CD14-positive monocyte (primary cell): ENCODE results near the gene OR5AS1. TPM values are rescaled to one million over a fixed set of nuclear protein-coding genes. Genes with fewer than 3 reads are reported as not detected.

Source experiments
- DNase-seq, 3 donors: peaks; one replicate each; pipeline ENCODE4 v3.0.0-alpha.2; 2011 to 2022
- H2AFZ ChIP-seq: 2 replicates; pipeline ENCODE4 v1.6.0; 2012; ENCODE audit warnings: mild to moderate bottlenecking, low read depth, low read length, inconsistent platforms; ENCODE audit not compliant: insufficient read depth, poor library complexity, severe bottlenecking
- H3K27ac ChIP-seq, 2 donors: 1 replicate in 1 of 2; 2 replicates in 1 of 2; pipeline ENCODE4 v1.5.1; 2012 to 2013; ENCODE audit warnings: low read length in 2 of 2, control low read depth in 1 of 2, inconsistent platforms in 1 of 2, low read depth in 1 of 2, mild to moderate bottlenecking in 1 of 2
- H3K27me3 ChIP-seq, 2 donors: one replicate each; pipeline versions ENCODE4 v1.6.0 to v1.6.1; 2011 to 2013; ENCODE audit warnings: low read length in 2 of 2; ENCODE audit not compliant: control insufficient read depth in 2 of 2, insufficient read depth in 2 of 2
- H3K36me3 ChIP-seq, 2 donors: replicated peaks in 1 of 2; 1 replicate in 1 of 2; 2 replicates in 1 of 2; pipeline versions ENCODE4 v1.5.1 to v1.6.1; 2012 to 2013; ENCODE audit warnings: low read length in 2 of 2, control low read depth in 1 of 2, inconsistent platforms in 1 of 2, mild to moderate bottlenecking in 1 of 2; ENCODE audit not compliant: insufficient read depth in 2 of 2, control insufficient read depth in 1 of 2
- H3K4me1 ChIP-seq, 2 donors: 1 replicate in 1 of 2; 2 replicates in 1 of 2; pipeline versions ENCODE4 v1.5.1 to v1.6.1; 2012 to 2013; ENCODE audit warnings: low read length in 2 of 2, control low read depth in 1 of 2, inconsistent platforms in 1 of 2, mild to moderate bottlenecking in 1 of 2, moderate library complexity in 1 of 2; ENCODE audit not compliant: insufficient read depth in 2 of 2, control insufficient read depth in 1 of 2
- H3K4me2 ChIP-seq: replicated peaks from 2 replicates; pipeline ENCODE3; 2012; ENCODE audit warnings: low read length, moderate library complexity, mild to moderate bottlenecking; ENCODE audit not compliant: poor library complexity, severe bottlenecking; ENCODE audit errors: extremely low read depth
- H3K4me3 ChIP-seq, 3 experiments: fragments of 200-600 bp in 1 of 3; sonication (generic) in 1 of 3; replicated peaks in 1 of 3; 1 replicate in 2 of 3; 2 replicates in 1 of 3; pipeline ENCODE4 v1.5.1; 2011 to 2013; ENCODE audit warnings: low read length in 3 of 3, mild to moderate bottlenecking in 3 of 3, control low read depth in 2 of 3, low read depth in 2 of 3, inconsistent platforms in 1 of 3, moderate library complexity in 1 of 3
- H3K79me2 ChIP-seq: 2 replicates; pipeline ENCODE4 v1.6.0; 2012; ENCODE audit warnings: mild to moderate bottlenecking, control low read depth, inconsistent platforms, low read length, moderate library complexity; ENCODE audit not compliant: insufficient read depth
- H3K9ac ChIP-seq: 2 replicates; pipeline ENCODE4 v1.6.0; 2017; ENCODE audit warnings: low read length, mild to moderate bottlenecking; ENCODE audit not compliant: insufficient read depth, poor library complexity, severe bottlenecking
- H3K9me3 ChIP-seq, 2 donors: replicated peaks in 1 of 2; 1 replicate in 1 of 2; 2 replicates in 1 of 2; pipeline versions ENCODE4 v1.5.1 to v1.6.1; 2012 to 2013; ENCODE audit warnings: low read length in 2 of 2, control low read depth in 1 of 2; ENCODE audit not compliant: control insufficient read depth in 1 of 2, insufficient read depth in 1 of 2
- H4K20me1 ChIP-seq: 2 replicates; pipeline ENCODE4 v1.6.0; 2012; ENCODE audit warnings: mild to moderate bottlenecking, low read length, control low read depth, moderate library complexity; ENCODE audit not compliant: insufficient read depth
- H3K27ac Mint-ChIP-seq, 7 donors: one replicate each; pipeline ENCODE4 v1.8.0; 2020; ENCODE audit warnings: mild to moderate bottlenecking in 7 of 7, mixed read lengths in 7 of 7, moderate library complexity in 6 of 7, inconsistent platforms in 2 of 7
- H3K27me3 Mint-ChIP-seq, 3 donors: one replicate each; pipeline ENCODE4 v1.8.0; 2021 to 2022; ENCODE audit warnings: low read depth in 3 of 3, mild to moderate bottlenecking in 3 of 3, mixed read lengths in 3 of 3, moderate library complexity in 3 of 3, inconsistent platforms in 1 of 3
- H3K36me3 Mint-ChIP-seq, 2 donors: one replicate each; pipeline ENCODE4 v1.8.0; 2020; ENCODE audit warnings: mixed read lengths in 2 of 2, inconsistent platforms in 1 of 2, mild to moderate bottlenecking in 1 of 2
- H3K4me1 Mint-ChIP-seq: one replicate; pipeline ENCODE4 v1.8.0; 2020; ENCODE audit warnings: mild to moderate bottlenecking, mixed read lengths
- H3K4me3 Mint-ChIP-seq, 2 donors: one replicate each; pipeline ENCODE4 v1.8.0; 2020; ENCODE audit warnings: mild to moderate bottlenecking in 2 of 2, mixed read lengths in 2 of 2, moderate library complexity in 1 of 2
- H3K9me3 Mint-ChIP-seq, 7 donors: one replicate each; pipeline ENCODE4 v1.8.0; 2020 to 2022; ENCODE audit warnings: mixed read lengths in 7 of 7, mild to moderate bottlenecking in 6 of 7, moderate library complexity in 6 of 7, inconsistent platforms in 2 of 7
- CTCF ChIP-seq: fragments of 200-600 bp; IDR thresholded peaks from one replicate; pipeline ENCODE4 v1.8.0; 2022; ENCODE audit warnings: antibody characterized with exemption, mild to moderate bottlenecking
- WGBS: methylation state at CpG from one replicate; pipeline ENCODE4 v1.1.5; 2013; ENCODE audit warnings: missing lambda C conversion rate; ENCODE audit not compliant: insufficient coverage; 5-methylcytosine and 5-hydroxymethylcytosine counted together
- intact Hi-C, 2 donors: fragments of 100-400 bp; cut with micrococcal nuclease; formaldehyde crosslinking; loops; one replicate each; pipeline versions ENCODE4 v1.15.0 to v1.15.1; 2023
- polyA plus RNA-seq, 3 donors: library from polyadenylated mRNA; depleted of rRNA in 1 of 3; unstranded in 2 of 3; stranded (reverse) in 1 of 3; fragments of 300-500 nt in 2 of 3; fragments of >200 nt in 1 of 3; fragmentation: Illumina TruSeq in 2 of 3; gene quantifications; 1 replicate in 2 of 3; 2 replicates in 1 of 3; pipeline ENCODE4 v1.2.3, GENCODE V29; 2012 to 2021

Gene OR5AS1
- polyA plus RNA-seq, 3 donors = not detected

GRCh38 chr11:56066980-56067379 is 39.5 kb downstream of the OR5AS1 start:
- no peaks in the 10 kb centered on the region for H3K79me2 ChIP-seq
- no peaks in the 10 kb centered on the region for H3K27me3 ChIP-seq
- 60% methylated on average over 1 of the region's 2 CpGs for WGBS
- Mint-ChIP-seq H3K4me1 (no peaks in the 10 kb centered on the region), H3K27ac (no peak overlapping the region), H3K36me3 (no peaks in the 10 kb centered on the region), H3K9me3 (peaks cover 0 to 7% (median 2%) of the 10 kb centered on the region in 7 donors), H3K27me3 (no peaks in the 10 kb centered on the region), H3K4me3 (no peak overlapping the region)
- H3K9ac ChIP-seq = no peak overlapping the region
- H3K9me3 ChIP-seq = peaks cover 8 to 12% of the 10 kb centered on the region in 2 donors
- no peak for TF ChIP-seq CTCF
- H3K27ac ChIP-seq = no peak overlapping the region
- H3K36me3 ChIP-seq = no peaks in the 10 kb centered on the region
- no peaks in the 10 kb centered on the region for H4K20me1 ChIP-seq
- H2AFZ ChIP-seq = no peak overlapping the region
- no peaks in the 10 kb centered on the region for H3K4me1 ChIP-seq
- no peak for DNase-seq
- H3K4me2 ChIP-seq = no peak overlapping the region
- intact Hi-C loops = no loop called here
- no peak overlapping the region for H3K4me3 ChIP-seq

Other genes starting within 250 kb of the OR5AS1 start
- not detected for gene OR5D14, start 232.1 kb upstream of the OR5AS1 start, polyA plus RNA-seq
- gene OR5L1, start 216.3 kb upstream of the OR5AS1 start, polyA plus RNA-seq = not detected
- not detected for gene OR5D18, start 208.0 kb upstream of the OR5AS1 start, polyA plus RNA-seq
- gene OR5L2, start 200.4 kb upstream of the OR5AS1 start, polyA plus RNA-seq = not detected
- gene OR5D16, start 188.9 kb upstream of the OR5AS1 start, polyA plus RNA-seq = not detected
- not detected for gene TRIM51, start 144.4 kb upstream of the OR5AS1 start, polyA plus RNA-seq
- gene OR5W2, start 113.1 kb upstream of the OR5AS1 start, polyA plus RNA-seq = not detected
- not detected for gene OR5I1, start 91.3 kb upstream of the OR5AS1 start, polyA plus RNA-seq
- not detected for gene OR10AG1, start 57.7 kb upstream of the OR5AS1 start, polyA plus RNA-seq
- not detected for gene OR5F1, start 33.0 kb upstream of the OR5AS1 start, polyA plus RNA-seq
- gene OR8I2, start 65.7 kb downstream of the OR5AS1 start, polyA plus RNA-seq = not detected
- gene OR8H2, start 76.0 kb downstream of the OR5AS1 start, polyA plus RNA-seq = not detected
- gene OR8H3, start 94.7 kb downstream of the OR5AS1 start, polyA plus RNA-seq = not detected
- gene OR8J3, start 112.5 kb downstream of the OR5AS1 start, polyA plus RNA-seq = not detected
- not detected for gene OR8K5, start 132.7 kb downstream of the OR5AS1 start, polyA plus RNA-seq
- gene OR5J2, start 149.0 kb downstream of the OR5AS1 start, polyA plus RNA-seq = not detected
- gene OR5T2, start 206.6 kb downstream of the OR5AS1 start, polyA plus RNA-seq = not detected
- not detected for gene OR5T3, start 224.6 kb downstream of the OR5AS1 start, polyA plus RNA-seq
- not detected for gene OR5T1, start 246.5 kb downstream of the OR5AS1 start, polyA plus RNA-seq